Measurements from ENCODE around the gene BPI. TPM values are rescaled to one million over a fixed set of nuclear protein-coding genes. Genes with fewer than 3 reads are reported as not detected.
"Not testable (repeated sequence)": the region's sequence is repeated elsewhere in the genome, so short reads cannot be mapped to it uniquely, and the experiment has no call there.

BPI gene
- total RNA-seq, 4 donors from 2014 or later: 0.26 TPM; not detected in 3

- 51 to 60% methylated on average over 1 to 4 of the region's 4 CpGs for WGBS, 2 donors
- no peaks in the 10 kb centered on the region for H3K9me3 ChIP-seq
Measured at GRCh38 chr20:38308047-38308438, 4.1 kb downstream of the BPI start.

GRCh38 chr20:38308447-38308846, 4.5 kb downstream of the BPI start:
- H3K9me3 ChIP-seq: no peaks in the 10 kb centered on the region
- no peak for TF ChIP-seq POLR2A (IDR thresholded peaks at IDR 0.05)
- TF ChIP-seq CTCF (IDR thresholded peaks at IDR 0.05): no peak
- intact Hi-C loops (cut with DNase I): no loop called here
- no peaks in the 10 kb centered on the region for H3K36me3 ChIP-seq
- 86 to 90% methylated on average over 1 of the region's 1 CpG for WGBS, 2 donors
- no peak for DNase-seq
- no peak overlapping the region for H3K4me3 ChIP-seq
- H3K27me3 ChIP-seq: peaks cover 0 to 21% (median 0%) of the 10 kb centered on the region in 4 donors
- H3K4me1 ChIP-seq: peaks cover 0 to 9% (median 8%) of the 10 kb centered on the region in 3 donors
- H3K27ac ChIP-seq: no peak overlapping the region

More at GRCh38 chr20:38308047-38308438, 4.1 kb downstream of the BPI start:
- TF ChIP-seq POLR2A (IDR thresholded peaks at IDR 0.05) (no peak), CTCF (IDR thresholded peaks at IDR 0.05) (no peak)
- Histone ChIP-seq H3K4me1 (peaks cover 0 to 9% (median 8%) of the 10 kb centered on the region in 3 donors), H3K27me3 (peaks cover 0 to 21% (median 0%) of the 10 kb centered on the region in 4 donors), H3K4me3 (no peak overlapping the region), H3K36me3 (no peaks in the 10 kb centered on the region), H3K27ac (no peak overlapping the region)
- DNase-seq: no peak
- intact Hi-C loops (cut with DNase I): no loop called here

DNA sequence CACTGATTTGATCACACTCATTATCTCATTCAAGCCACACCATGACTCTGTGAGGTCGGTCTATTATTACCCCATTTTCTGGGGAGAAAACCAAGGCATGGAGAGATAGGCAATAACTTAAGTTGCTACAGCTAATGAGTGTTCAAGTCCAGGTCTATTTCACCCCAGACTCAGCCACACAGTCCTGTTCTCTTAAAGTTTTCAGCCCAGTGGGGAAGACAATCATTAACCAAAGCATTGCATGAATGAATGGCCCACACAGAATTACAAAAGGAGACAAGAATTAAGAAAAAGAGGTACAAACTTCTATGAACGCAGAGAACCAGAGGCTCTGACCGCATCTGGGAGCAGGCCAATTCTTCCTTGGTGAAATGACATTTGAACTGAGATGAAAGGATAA, 7.1 kb downstream of the BPI start:
- no peaks in the 10 kb centered on the region for H3K36me3 ChIP-seq
- peaks cover 0 to 8% (median 4%) of the 10 kb centered on the region in 3 donors for H3K4me1 ChIP-seq
- H3K27me3 ChIP-seq: peaks cover 0 to 9% (median 0%) of the 10 kb centered on the region in 4 donors
- no peak overlapping the region for H3K27ac ChIP-seq
- no peak for TF ChIP-seq POLR2A (IDR thresholded peaks at IDR 0.05)
- no peak for TF ChIP-seq CTCF (IDR thresholded peaks at IDR 0.05)
- intact Hi-C loops (cut with DNase I): no loop called here
- no peak for DNase-seq
- H3K4me3 ChIP-seq: no peak overlapping the region
- H3K9me3 ChIP-seq: no peaks in the 10 kb centered on the region
- WGBS, 2 donors: 69 to 89% methylated on average over 3 of the region's 3 CpGs

DNA sequence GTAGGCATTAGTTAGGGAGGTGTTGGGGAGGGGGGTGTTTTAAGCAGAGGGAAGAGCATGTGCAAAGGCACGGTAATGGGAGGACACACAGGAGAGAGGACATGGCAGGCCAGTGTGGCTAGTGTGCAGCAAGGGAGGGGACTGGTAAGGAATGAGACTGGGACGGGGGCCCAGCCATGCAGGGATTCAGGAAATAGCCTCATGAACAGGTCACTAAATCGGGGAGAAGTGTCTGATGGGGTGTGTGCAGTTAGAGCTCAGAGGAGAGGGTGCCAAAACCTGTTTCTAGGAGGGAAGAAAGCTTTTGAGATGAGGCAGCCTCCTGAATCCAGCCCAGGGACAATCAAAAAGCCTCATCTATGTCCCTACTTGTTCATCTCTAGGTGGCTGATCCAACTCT, 7.5 kb downstream of the BPI start:
- Histone ChIP-seq H3K4me1 (peaks cover 0 to 8% (median 4%) of the 10 kb centered on the region in 3 donors), H3K27me3 (peaks cover 0 to 5% (median 0%) of the 10 kb centered on the region in 4 donors), H3K4me3 (no peak overlapping the region), H3K36me3 (no peaks in the 10 kb centered on the region), H3K27ac (no peak overlapping the region), H3K9me3 (no peaks in the 10 kb centered on the region)
- intact Hi-C loops (cut with DNase I): no loop called here
- TF ChIP-seq CTCF (IDR thresholded peaks at IDR 0.05) (no peak), POLR2A (IDR thresholded peaks at IDR 0.05) (no peak)
- 40 to 49% methylated on average over 3 of the region's 3 CpGs for WGBS, 2 donors
- DNase-seq: no peak

- H3K4me3 ChIP-seq: no peak overlapping the region
- H3K27ac ChIP-seq: no peak overlapping the region
- no peak for DNase-seq
- no peaks in the 10 kb centered on the region for H3K36me3 ChIP-seq
- intact Hi-C loops (cut with DNase I): no loop called here
- 86 to 98% methylated on average over 2 of the region's 2 CpGs for WGBS, 2 donors
- no peak for TF ChIP-seq POLR2A (IDR thresholded peaks at IDR 0.05)
- TF ChIP-seq CTCF (IDR thresholded peaks at IDR 0.05): no peak
- peaks cover 0 to 8% (median 4%) of the 10 kb centered on the region in 3 donors for H3K4me1 ChIP-seq
- peaks cover 0 to 4% (median 0%) of the 10 kb centered on the region in 4 donors for H3K27me3 ChIP-seq
- no peaks in the 10 kb centered on the region for H3K9me3 ChIP-seq
Measured at GRCh38 chr20:38313676-38314075, 9.7 kb downstream of the BPI start.

GRCh38 chr20:38314350-38314749, 10.4 kb downstream of the BPI start:
- H3K4me1 ChIP-seq; H3K36me3 ChIP-seq; DNase-seq; H3K27me3 ChIP-seq; H3K27ac ChIP-seq; H3K4me3 ChIP-seq; H3K9me3 ChIP-seq; intact Hi-C loops (cut with DNase I): not testable (repeated sequence)
- 88 to 96% methylated on average over 1 of the region's 1 CpG for WGBS, 2 donors

All from esophagus squamous epithelium (tissue), 5 donors.